ENCODE results near the gene ERLIN1. TPM values are rescaled to one million over a fixed set of nuclear protein-coding genes. Genes with fewer than 3 reads are reported as not detected.

The ERLIN1 gene
- total and polyA plus RNA-seq, 7 experiments from 2014 or later: 3.9 to 19.3 (median 12.4) TPM

DNA sequence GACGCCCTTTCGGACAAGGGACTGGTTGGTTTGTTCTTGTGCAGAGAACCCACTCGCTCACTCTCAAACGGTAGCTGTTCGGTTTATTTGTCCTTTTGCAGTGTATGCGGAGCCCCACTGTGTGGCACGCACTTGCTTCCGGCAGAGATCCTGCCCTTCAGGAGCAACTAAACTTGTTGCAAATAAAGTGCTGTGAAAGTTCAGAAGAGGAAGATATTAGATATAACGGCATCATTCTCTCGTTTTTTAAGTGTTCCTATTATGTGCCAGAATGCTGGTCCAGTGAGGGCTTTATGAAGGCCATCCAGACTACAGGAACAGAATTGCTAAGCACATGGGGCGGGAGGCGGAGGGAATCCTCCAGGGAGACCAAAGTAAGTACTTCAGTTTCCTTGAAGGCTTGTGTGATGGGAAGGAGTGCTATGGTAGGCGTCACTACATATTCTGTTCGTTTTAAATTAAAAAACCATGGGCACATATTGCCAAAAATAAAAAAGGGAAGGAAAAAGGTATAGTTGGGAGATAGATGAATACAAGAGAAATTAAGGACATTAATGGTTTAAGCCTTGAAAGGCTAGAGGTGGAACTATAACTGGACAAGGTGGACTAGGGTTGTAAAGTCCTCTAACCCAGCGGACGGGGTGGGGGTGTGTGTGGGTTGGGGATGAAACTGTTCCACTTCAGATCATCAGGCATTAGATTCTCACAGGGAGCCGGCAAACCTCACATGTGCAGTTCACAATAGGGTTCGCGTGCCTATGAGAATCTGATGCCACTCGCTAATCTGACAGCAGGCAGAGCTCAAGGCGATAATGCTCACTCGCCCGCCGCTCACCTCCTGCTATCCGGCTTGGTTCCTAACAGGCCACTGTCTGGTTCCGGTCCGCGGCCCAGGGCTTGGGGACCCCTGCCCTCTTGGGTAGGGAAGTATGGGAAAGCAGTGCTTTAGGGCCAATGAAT lies 704 bp upstream of the ERLIN1 start:
- Mint-ChIP-seq H3K27me3 (no peaks in the 10 kb centered on the region), H3K4me3 (peak overlapping the region; percentile 93 to 100 (median 96)), H3K4me1 (peaks cover 42 to 81% (median 58%) of the 10 kb centered on the region in 7 donors), H3K27ac (peak overlapping the region; percentile 89 to 97 (median 95)), H3K9me3 (no peaks in the 10 kb centered on the region), H3K36me3 (peaks cover 10 to 38% (median 17%) of the 10 kb centered on the region in 5 donors)
- H3K4me3 ChIP-seq (ENCODE audit: low read length): peak overlapping the region; percentile 96
- H3K4me1 ChIP-seq (ENCODE audit: control insufficient read depth in 2 of 2, insufficient read depth in 2 of 2, low read length in 2 of 2): peaks cover 15 to 17% of the 10 kb centered on the region in 2 donors
- CTCF ChIA-PET: interaction anchor here (0.6 kb wide), 1 partner anchor 58 kb away, joined by 3 read pairs; no protein-coding TSS in a partner anchor
- H3K36me3 ChIP-seq (ENCODE audit: control insufficient read depth in 2 of 3, insufficient read depth in 3 of 3, low read length in 3 of 3): peaks cover 0 to 11% (median 0%) of the 10 kb centered on the region in 3 experiments
- no peaks in the 10 kb centered on the region for H3K27me3 ChIP-seq (ENCODE audit: control insufficient read depth in 2 of 2, insufficient read depth in 2 of 2, low read length in 2 of 2)
- peak overlapping the region; percentile 84 for H3K27ac ChIP-seq (ENCODE audit: low read depth, low read length)
- H3K9me3 ChIP-seq (ENCODE audit: control insufficient read depth in 2 of 3, low read length in 3 of 3): no peaks in the 10 kb centered on the region
- ATAC-seq (peak; percentile 72), DNase-seq (peak in 1 of 9 donors; percentile 28)
- POLR2A ChIA-PET: interaction anchor here (0.6 to 2.0 kb wide), 3 partner anchors 9 to 340 kb away, joined by 3 to 4 read pairs (median 4); no protein-coding TSS in a partner anchor
- intact Hi-C loops (cut with micrococcal nuclease): loop anchor here (1.0 to 10.0 kb wide), 13 partner anchors 18 to 1166 kb away; partner anchors contain the start of genes BLOC1S2 (in 2 of the 2), CHUK (in 2 of the 2), CWF19L1 (in 2 of the 2) and BTRC (in 1 of the 2)

GRCh38 chr10:100184840-100185239 lies 989 bp downstream of the ERLIN1 start:
- H3K27me3 ChIP-seq (ENCODE audit: control insufficient read depth in 2 of 2, insufficient read depth in 2 of 2, low read length in 2 of 2): no peaks in the 10 kb centered on the region
- ATAC-seq (no peak), DNase-seq (no peak)
- Mint-ChIP-seq H3K9me3 (no peaks in the 10 kb centered on the region), H3K27ac (peak overlapping the region; percentile 89 to 97 (median 95)), H3K4me1 (peaks cover 47 to 82% (median 70%) of the 10 kb centered on the region in 7 donors), H3K27me3 (no peaks in the 10 kb centered on the region), H3K4me3 (peak overlapping the region; percentile 93 to 100 (median 96)), H3K36me3 (peaks cover 6 to 34% (median 12%) of the 10 kb centered on the region in 5 donors)
- H3K27ac ChIP-seq (ENCODE audit: low read depth, low read length): peak overlapping the region; percentile 84
- POLR2A ChIA-PET: interaction anchor here (2.0 kb wide), 1 partner anchor 46 kb away, joined by 4 read pairs; no protein-coding TSS in a partner anchor
- peak overlapping the region; percentile 96 for H3K4me3 ChIP-seq (ENCODE audit: low read length)
- no peaks in the 10 kb centered on the region for H3K9me3 ChIP-seq (ENCODE audit: control insufficient read depth in 2 of 3, low read length in 3 of 3)
- CTCF ChIA-PET: interaction anchor here (0.6 kb wide), 1 partner anchor 257 kb away, joined by 3 read pairs; no protein-coding TSS in a partner anchor
- H3K4me1 ChIP-seq (ENCODE audit: control insufficient read depth in 2 of 2, insufficient read depth in 2 of 2, low read length in 2 of 2): peaks cover 15 to 17% of the 10 kb centered on the region in 2 donors
- H3K36me3 ChIP-seq (ENCODE audit: control insufficient read depth in 2 of 3, insufficient read depth in 3 of 3, low read length in 3 of 3): no peaks in the 10 kb centered on the region
- intact Hi-C loops (cut with micrococcal nuclease): loop anchor here (5.0 to 10.0 kb wide), 6 partner anchors 82 to 1167 kb away; partner anchors contain the start of genes BTRC (in 1 of the 2), COX15 (in 1 of the 2), CUTC (in 1 of the 2) and CWF19L1 (in 1 of the 2)

GRCh38 chr10:100184426-100184825 lies 1.4 kb downstream of the ERLIN1 start:
- ChIA-PET POLR2A (no interaction called here), CTCF (interaction anchor here (0.6 kb wide), 1 partner anchor 257 kb away, joined by 3 read pairs; no protein-coding TSS in a partner anchor)
- DNase-seq (no peak), ATAC-seq (no peak)
- no peaks in the 10 kb centered on the region for H3K27me3 ChIP-seq (ENCODE audit: control insufficient read depth in 2 of 2, insufficient read depth in 2 of 2, low read length in 2 of 2)
- H3K9me3 ChIP-seq (ENCODE audit: control insufficient read depth in 2 of 3, low read length in 3 of 3): no peaks in the 10 kb centered on the region
- peak overlapping the region; percentile 96 for H3K4me3 ChIP-seq (ENCODE audit: low read length)
- no peaks in the 10 kb centered on the region for H3K36me3 ChIP-seq (ENCODE audit: control insufficient read depth in 2 of 3, insufficient read depth in 3 of 3, low read length in 3 of 3)
- Mint-ChIP-seq H3K36me3 (peaks cover 6 to 32% (median 13%) of the 10 kb centered on the region in 5 donors), H3K27me3 (no peaks in the 10 kb centered on the region), H3K4me1 (peaks cover 47 to 78% (median 70%) of the 10 kb centered on the region in 7 donors), H3K27ac (peak overlapping the region; percentile 89 to 97 (median 95)), H3K9me3 (no peaks in the 10 kb centered on the region), H3K4me3 (peak overlapping the region; percentile 93 to 100 (median 96))
- intact Hi-C loops (cut with micrococcal nuclease): loop anchor here in 1 of 2 donors (10.0 kb wide), 1 partner anchor 170 kb away; no protein-coding TSS in a partner anchor
- H3K27ac ChIP-seq (ENCODE audit: low read depth, low read length): peak overlapping the region; percentile 84
- H3K4me1 ChIP-seq (ENCODE audit: control insufficient read depth in 2 of 2, insufficient read depth in 2 of 2, low read length in 2 of 2): peaks cover 15 to 17% of the 10 kb centered on the region in 2 donors

- peaks cover 0 to 2% (median 0%) of the 10 kb centered on the region in 3 experiments for H3K36me3 ChIP-seq (ENCODE audit: control insufficient read depth in 2 of 3, insufficient read depth in 3 of 3, low read length in 3 of 3)
- Mint-ChIP-seq H3K9me3 (no peaks in the 10 kb centered on the region), H3K36me3 (peaks cover 6 to 31% (median 13%) of the 10 kb centered on the region in 5 donors), H3K27ac (peak overlapping the region in 4 of 9 donors; percentile 31 to 89 (median 48)), H3K4me3 (peak overlapping the region in 2 of 10 donors; percentile 19 to 93), H3K27me3 (no peaks in the 10 kb centered on the region), H3K4me1 (peaks cover 47 to 73% (median 65%) of the 10 kb centered on the region in 7 donors)
- no peak overlapping the region for H3K4me3 ChIP-seq (ENCODE audit: low read length)
- ATAC-seq (no peak), DNase-seq (no peak)
- H3K27me3 ChIP-seq (ENCODE audit: control insufficient read depth in 2 of 2, insufficient read depth in 2 of 2, low read length in 2 of 2): no peaks in the 10 kb centered on the region
- peaks cover 15 to 17% of the 10 kb centered on the region in 2 donors for H3K4me1 ChIP-seq (ENCODE audit: control insufficient read depth in 2 of 2, insufficient read depth in 2 of 2, low read length in 2 of 2)
- intact Hi-C loops (cut with micrococcal nuclease): loop anchor here in 1 of 2 donors (10.0 kb wide), 1 partner anchor 169 kb away; no protein-coding TSS in a partner anchor
- no peaks in the 10 kb centered on the region for H3K9me3 ChIP-seq (ENCODE audit: control insufficient read depth in 2 of 3, low read length in 3 of 3)
- ChIA-PET CTCF (no interaction called here), POLR2A (interaction anchor here (0.6 kb wide), 1 partner anchor 338 kb away, joined by 3 read pairs; no protein-coding TSS in a partner anchor)
- no peak overlapping the region for H3K27ac ChIP-seq (ENCODE audit: low read depth, low read length)
Measured at GRCh38 chr10:100183481-100183880, 2.3 kb downstream of the ERLIN1 start.

GRCh38 chr10:100182908-100183307 lies 2.9 kb downstream of the ERLIN1 start:
- H3K4me1 ChIP-seq (ENCODE audit: control insufficient read depth in 2 of 2, insufficient read depth in 2 of 2, low read length in 2 of 2): peaks cover 14 to 17% of the 10 kb centered on the region in 2 donors
- H3K9me3 ChIP-seq (ENCODE audit: control insufficient read depth in 2 of 3, low read length in 3 of 3): no peaks in the 10 kb centered on the region
- Mint-ChIP-seq H3K4me1 (peaks cover 45 to 71% (median 61%) of the 10 kb centered on the region in 7 donors), H3K27ac (peak overlapping the region in 3 of 9 donors; percentile 1 to 46 (median 44)), H3K9me3 (no peaks in the 10 kb centered on the region), H3K27me3 (no peaks in the 10 kb centered on the region), H3K4me3 (no peak overlapping the region), H3K36me3 (peaks cover 11 to 33% (median 15%) of the 10 kb centered on the region in 5 donors)
- peaks cover 0 to 6% (median 0%) of the 10 kb centered on the region in 3 experiments for H3K36me3 ChIP-seq (ENCODE audit: control insufficient read depth in 2 of 3, insufficient read depth in 3 of 3, low read length in 3 of 3)
- no peak for DNase-seq
- ChIA-PET CTCF (no interaction called here), POLR2A (no interaction called here)
- no peak for ATAC-seq
- H3K27ac ChIP-seq (ENCODE audit: low read depth, low read length): no peak overlapping the region
- H3K27me3 ChIP-seq (ENCODE audit: control insufficient read depth in 2 of 2, insufficient read depth in 2 of 2, low read length in 2 of 2): no peaks in the 10 kb centered on the region
- H3K4me3 ChIP-seq (ENCODE audit: low read length): no peak overlapping the region
- intact Hi-C loops (cut with micrococcal nuclease): loop anchor here in 1 of 2 donors (10.0 kb wide), 1 partner anchor 168 kb away; no protein-coding TSS in a partner anchor

DNA sequence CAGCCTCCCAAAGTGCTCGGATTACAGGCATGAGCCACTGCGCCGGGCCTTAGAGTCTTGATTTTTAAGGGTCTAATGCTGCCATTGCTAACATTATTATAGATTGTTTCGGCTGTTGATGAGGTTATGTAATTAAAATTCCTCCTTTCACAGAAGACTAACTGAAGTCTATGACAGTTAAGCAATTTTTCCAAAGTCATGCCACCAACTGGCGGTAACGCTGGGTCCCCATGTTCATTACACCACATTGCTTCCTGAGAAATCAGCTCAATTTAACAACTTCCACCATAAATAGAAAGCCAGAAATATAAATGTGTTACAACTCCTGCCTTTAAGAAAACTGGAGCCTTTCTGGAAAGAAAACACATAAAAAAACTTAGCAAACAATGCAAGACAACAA lies 3.5 kb downstream of the ERLIN1 start:
- H3K4me1 Mint-ChIP-seq: peaks cover 46 to 71% (median 55%) of the 10 kb centered on the region in 7 donors
- H3K4me1 ChIP-seq (ENCODE audit: control insufficient read depth in 2 of 2, insufficient read depth in 2 of 2, low read length in 2 of 2): peaks cover 8 to 13% of the 10 kb centered on the region in 2 donors
- intact Hi-C loops (cut with micrococcal nuclease): loop anchor here in 1 of 2 donors (10.0 kb wide), 1 partner anchor 167 kb away; no protein-coding TSS in a partner anchor
- H3K27me3 Mint-ChIP-seq: no peaks in the 10 kb centered on the region
- no peaks in the 10 kb centered on the region for H3K9me3 Mint-ChIP-seq
- ATAC-seq (no peak), DNase-seq (no peak)
- H3K9me3 ChIP-seq (ENCODE audit: control insufficient read depth in 2 of 3, low read length in 3 of 3): no peaks in the 10 kb centered on the region
- H3K4me3 Mint-ChIP-seq: no peak overlapping the region
- H3K27me3 ChIP-seq (ENCODE audit: control insufficient read depth in 2 of 2, insufficient read depth in 2 of 2, low read length in 2 of 2): no peaks in the 10 kb centered on the region
- no peak overlapping the region for H3K4me3 ChIP-seq (ENCODE audit: low read length)
- peaks cover 0 to 13% (median 0%) of the 10 kb centered on the region in 3 experiments for H3K36me3 ChIP-seq (ENCODE audit: control insufficient read depth in 2 of 3, insufficient read depth in 3 of 3, low read length in 3 of 3)
- no peak overlapping the region for H3K27ac ChIP-seq (ENCODE audit: low read depth, low read length)
- POLR2A ChIA-PET: no interaction called here
- CTCF ChIA-PET: no interaction called here
- peaks cover 17 to 40% (median 22%) of the 10 kb centered on the region in 5 donors for H3K36me3 Mint-ChIP-seq
- peak overlapping the region in 5 of 9 donors; percentile 1 to 46 (median 11) for H3K27ac Mint-ChIP-seq
